SK-N-SH treated with all-trans-retinoic acid at 6 μM for 48 hours (cell line): ENCODE results near the gene TNFRSF4.

Source experiments
- ATAC-seq: fragments of 200-7000 bp; cut with Tn5 transposase; 3 replicates; pipeline ENCODE4 v1.9.1; 2020; ENCODE audit warnings: mild to moderate bottlenecking, moderate library complexity
- ARNTL ChIP-seq: fragments of 450-650 bp; formaldehyde crosslinking; IDR thresholded peaks from 2 replicates; pipeline ENCODE4 v1.5.0; 2020; ENCODE audit warnings: low read depth, mild to moderate bottlenecking, moderate library complexity, borderline replicate concordance
- BACH2 ChIP-seq: fragments of 250-450 bp; sonication (Bioruptor Pico); IDR thresholded peaks from 2 replicates; pipeline ENCODE4 v1.9.0; 2021; ENCODE audit warnings: mild to moderate bottlenecking, borderline replicate concordance
- CSDC2 ChIP-seq: fragments of 250-450 bp; sonication (Bioruptor Pico); IDR thresholded peaks from 2 replicates; pipeline ENCODE4 v1.5.0; 2020; ENCODE audit warnings: mild to moderate bottlenecking, moderate library complexity
- CSRNP3 ChIP-seq: fragments of 250-450 bp; sonication (Bioruptor Pico); IDR thresholded peaks from 2 replicates; pipeline ENCODE4 v1.5.1; 2021; ENCODE audit warnings: mild to moderate bottlenecking, moderate library complexity
- OSR1 ChIP-seq: fragments of 250-450 bp; sonication (Bioruptor Pico); IDR thresholded peaks from 2 replicates; pipeline ENCODE4 v1.8.0; 2022; ENCODE audit warnings: moderate library complexity, mild to moderate bottlenecking, inconsistent platforms
- POU6F1 ChIP-seq: fragments of 250-450 bp; sonication (Bioruptor Pico); IDR thresholded peaks from 2 replicates; pipeline ENCODE4 v1.8.0; 2021; ENCODE audit warnings: low read depth, mild to moderate bottlenecking, moderate library complexity, borderline replicate concordance
- RARB ChIP-seq: fragments of 250-450 bp; sonication (Bioruptor Pico); IDR thresholded peaks from 2 replicates; pipeline ENCODE4 v1.8.0; 2021; ENCODE audit warnings: mild to moderate bottlenecking, moderate library complexity
- SNAI2 ChIP-seq: fragments of 250-450 bp; sonication (Bioruptor Pico); IDR thresholded peaks from 2 replicates; pipeline ENCODE4 v1.5.0; 2020; ENCODE audit warnings: mild to moderate bottlenecking, moderate library complexity
- TCF4 ChIP-seq: fragments of 250-450 bp; sonication (Bioruptor Pico); IDR thresholded peaks from 2 replicates; pipeline ENCODE4 v1.8.0; 2021; ENCODE audit warnings: mild to moderate bottlenecking, moderate library complexity, borderline replicate concordance
- TOX ChIP-seq: fragments of 250-450 bp; sonication (Bioruptor Pico); IDR thresholded peaks from 2 replicates; pipeline ENCODE4 v1.8.0; 2021; ENCODE audit warnings: mild to moderate bottlenecking, moderate library complexity, borderline replicate concordance
- TSHZ2 ChIP-seq: fragments of 250-450 bp; sonication (Bioruptor Pico); IDR thresholded peaks from 2 replicates; pipeline ENCODE4 v1.5.0; 2020; ENCODE audit warnings: mild to moderate bottlenecking, moderate library complexity
- ZC3H10 ChIP-seq: fragments of 250-450 bp; sonication (Bioruptor Pico); IDR thresholded peaks from 2 replicates; pipeline ENCODE4 v1.5.1; 2021; ENCODE audit warnings: mild to moderate bottlenecking, moderate library complexity
- ZFP3 ChIP-seq: fragments of 250-450 bp; sonication (Bioruptor Pico); IDR thresholded peaks from 2 replicates; pipeline ENCODE4 v1.5.0; 2020; ENCODE audit warnings: mild to moderate bottlenecking, moderate library complexity
- ZNF565 ChIP-seq: fragments of 450-650 bp; formaldehyde crosslinking; conservative IDR thresholded peaks from 2 replicates; pipeline ENCODE4 v1.5.0; 2020; ENCODE audit warnings: low read depth, mild to moderate bottlenecking, moderate library complexity
- ZNF70 ChIP-seq: fragments of 450-650 bp; formaldehyde crosslinking; IDR thresholded peaks from 2 replicates; pipeline ENCODE4 v1.5.0; 2020; ENCODE audit warnings: mild to moderate bottlenecking, moderate library complexity
- ZNF8 ChIP-seq: fragments of 450-650 bp; formaldehyde crosslinking; IDR thresholded peaks from 2 replicates; pipeline ENCODE4 v1.5.0; 2020; ENCODE audit warnings: mild to moderate bottlenecking, moderate library complexity

Gene TNFRSF4

GRCh38 chr1:1232796-1233566, 19.0 kb upstream of the TNFRSF4 start (continued):
- TF ChIP-seq CSDC2 (no peak), CSRNP3 (CRISPR knock-in tag) (no peak), ZNF70 (no peak), SNAI2 (no peak), POU6F1 (no peak)

GRCh38 chr1:1232208-1232795, 18.3 kb upstream of the TNFRSF4 start, which contains the start of gene B3GALT6:
Gene B3GALT6, plus strand, starts transcription at chr1:1232237. Its CDS starts 42 bp downstream, at chr1:1232279.
- TF ChIP-seq ZNF565 (no peak), SNAI2 (no peak), TOX (no peak), ARNTL (CRISPR knock-in tag) (no peak), RARB (no peak), CSRNP3 (CRISPR knock-in tag) (no peak)
- TF ChIP-seq, all 23 proteins: peak for 0
- no peak for ATAC-seq

GRCh38 chr1:1231400-1232207, 17.7 kb upstream of the TNFRSF4 start, which contains the start of gene SDF4:
Gene SDF4, minus strand, starts transcription at chr1:1232001. Its CDS starts 3,229 bp downstream, at chr1:1228772.
- ATAC-seq, result peak; percentile 95
- TF ChIP-seq ZC3H10 (CRISPR knock-in tag) (no peak), ZFP3 (CRISPR knock-in tag) (peak; percentile 35; the same call in 1 of the 2 replicates), TSHZ2 (CRISPR knock-in tag) (peak; percentile 57; the same call in 1 of the 2 replicates), BACH2 (CRISPR knock-in tag) (no peak), CSDC2 (no peak), RARB (no peak)

GRCh38 chr1:1230656-1231399, 16.9 kb upstream of the TNFRSF4 start:
- TF ChIP-seq TCF4 (no peak), ZNF8 (CRISPR knock-in tag) (no peak), ZNF565 (no peak), OSR1 (CRISPR knock-in tag) (no peak)
- ATAC-seq, result peak; percentile 52
